Ovary (tissue), 9 donors: ENCODE results near the gene CSTB. TPM values are rescaled to one million over a fixed set of nuclear protein-coding genes. Genes with fewer than 3 reads are reported as not detected.

ENCODE experiments used
- DNase-seq, 5 donors: peaks; one replicate each; pipeline ENCODE4 v3.0.0-alpha.2; 2019 to 2020
- H3K27ac ChIP-seq, 2 donors: fragments of 200-600 bp; one replicate each; pipeline versions ENCODE4 v1.5.1 to v1.8.0; 2019 to 2022
- H3K27me3 ChIP-seq: fragments of 200-600 bp; one replicate; pipeline ENCODE4 v1.8.0; 2022
- H3K36me3 ChIP-seq: fragments of 200-600 bp; sonication (generic); one replicate; pipeline ENCODE4 v1.5.1; 2019
- H3K4me1 ChIP-seq: one replicate; pipeline ENCODE4 v1.8.1; 2013; ENCODE audit warnings: mild to moderate bottlenecking, moderate library complexity; ENCODE audit not compliant: insufficient read depth
- H3K4me3 ChIP-seq: fragments of 200-600 bp; sonication (generic); one replicate; pipeline ENCODE4 v1.5.1; 2017
- H3K9me3 ChIP-seq, 2 donors: fragments of 200-600 bp in 1 of 2; sonication (generic) in 1 of 2; one replicate each; pipeline versions ENCODE4 v1.5.1 to v1.8.1; 2013 to 2019; ENCODE audit warnings: mild to moderate bottlenecking in 1 of 2, moderate library complexity in 1 of 2
- EP300 ChIP-seq: sonication (generic); formaldehyde crosslinking; IDR thresholded peaks from one replicate; pipeline ENCODE4 v1.6.1; 2017; ENCODE audit warnings: antibody characterized with exemption
- POLR2A ChIP-seq: fragments of 450-650 bp; IDR thresholded peaks from one replicate; pipeline ENCODE4 v1.6.1; 2017; ENCODE audit warnings: antibody characterized with exemption, mild to moderate bottlenecking, moderate library complexity
- WGBS, 3 donors: extraction: QIAGEN DNeasy Blood & Tissue Kit in 1 of 3; methylation state at CpG; one replicate each; pipeline versions ENCODE4 v1.1.5 to v1.1.7; 2013 to 2017; 5-methylcytosine and 5-hydroxymethylcytosine counted together
- intact Hi-C, 4 donors: fragments of 100-400 bp; cut with DNase I; formaldehyde crosslinking; loops; one replicate each; pipeline versions ENCODE4 v1.11.0 to v1.15.1; 2022 to 2023
- polyA plus RNA-seq, 2 donors: library from polyadenylated mRNA; stranded (reverse); fragments of 200-250 nt in 1 of 2; fragments of 350-450 nt in 1 of 2; fragmentation: Illumina TruSeq in 1 of 2; extraction: RNeasy Lipid Tissue Mini Kit (QIAGEN cat#74804) in 1 of 2; gene quantifications; one replicate each; pipeline ENCODE4 v1.2.3, GENCODE V29; 2013 to 2014
- total RNA-seq, 7 donors: library from RNA; depleted of rRNA in 2 of 7; stranded (reverse); fragments of >200 nt in 2 of 7; fragmentation: NEBNext Ultra II Directional in 3 of 7; extraction: Animal tissue kit (Norgen Biotek cat#: 25700) in 3 of 7; gene quantifications; one replicate each; pipeline versions ENCODE4 v1.1.0 to v1.2.4, GENCODE V29; 2016 to 2023
- TF ChIP-seq, protein P1 (sequence below), 3 donors: fragments of 450-650 bp in 2 of 3; fragments of 200-600 bp in 1 of 3; IDR thresholded peaks; one replicate each; pipeline versions ENCODE4 v1.5.1 to v1.8.0; 2016 to 2022; ENCODE audit warnings: antibody characterized with exemption in 3 of 3, mild to moderate bottlenecking in 1 of 3
- donor health status: DM: no; HTN: no; CAD: no; lungs with moderate emphysema.
- donor health status: DM: no; HTN: no; CAD: no.
- donor health status: Bipolar disorder and iron deficiency.
- donor health status: DM: yes; HTN: yes; CAD: no.
- donor health status: DM: no; HTN: no; CAD: no.
- donor health status: DM: yes; HTN: yes; CAD: no.

The CSTB gene
- total and polyA plus RNA-seq, 9 donors = 7.2 to 81.8 (median 37.4) TPM

DNA sequence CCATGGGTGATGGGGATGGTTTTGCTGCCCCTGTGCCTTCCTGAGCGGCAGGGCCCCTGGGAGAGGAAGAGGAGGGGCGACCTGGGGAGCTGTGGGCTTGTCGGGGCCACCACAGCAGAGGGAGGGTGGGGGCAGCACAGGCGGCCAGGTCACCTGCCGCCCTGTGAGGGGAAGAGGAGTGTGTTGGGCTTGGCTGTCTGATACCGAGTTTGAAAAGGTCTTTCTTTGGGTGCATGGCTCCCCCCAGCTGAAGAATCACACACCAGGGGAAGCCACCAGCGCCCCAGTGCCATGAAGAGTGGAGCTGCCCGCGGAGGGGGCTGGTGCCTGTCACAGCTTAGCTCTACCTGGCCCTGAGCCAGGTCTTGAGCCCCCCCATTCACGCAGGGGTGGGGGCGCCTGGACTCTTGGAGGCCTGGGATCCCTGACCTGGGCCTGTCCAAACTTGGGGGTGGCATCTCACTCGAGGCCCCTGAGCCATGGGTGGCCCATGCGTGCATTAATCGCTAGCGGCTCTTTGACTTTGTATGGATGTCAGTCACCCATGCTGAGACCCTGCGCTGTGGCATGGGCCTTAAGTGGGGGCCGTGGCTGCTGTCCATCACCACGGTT, 26.4 kb downstream of the CSTB start:
- TF ChIP-seq EP300 (no peak), POLR2A (no peak)
- TF ChIP-seq, protein P1, sequence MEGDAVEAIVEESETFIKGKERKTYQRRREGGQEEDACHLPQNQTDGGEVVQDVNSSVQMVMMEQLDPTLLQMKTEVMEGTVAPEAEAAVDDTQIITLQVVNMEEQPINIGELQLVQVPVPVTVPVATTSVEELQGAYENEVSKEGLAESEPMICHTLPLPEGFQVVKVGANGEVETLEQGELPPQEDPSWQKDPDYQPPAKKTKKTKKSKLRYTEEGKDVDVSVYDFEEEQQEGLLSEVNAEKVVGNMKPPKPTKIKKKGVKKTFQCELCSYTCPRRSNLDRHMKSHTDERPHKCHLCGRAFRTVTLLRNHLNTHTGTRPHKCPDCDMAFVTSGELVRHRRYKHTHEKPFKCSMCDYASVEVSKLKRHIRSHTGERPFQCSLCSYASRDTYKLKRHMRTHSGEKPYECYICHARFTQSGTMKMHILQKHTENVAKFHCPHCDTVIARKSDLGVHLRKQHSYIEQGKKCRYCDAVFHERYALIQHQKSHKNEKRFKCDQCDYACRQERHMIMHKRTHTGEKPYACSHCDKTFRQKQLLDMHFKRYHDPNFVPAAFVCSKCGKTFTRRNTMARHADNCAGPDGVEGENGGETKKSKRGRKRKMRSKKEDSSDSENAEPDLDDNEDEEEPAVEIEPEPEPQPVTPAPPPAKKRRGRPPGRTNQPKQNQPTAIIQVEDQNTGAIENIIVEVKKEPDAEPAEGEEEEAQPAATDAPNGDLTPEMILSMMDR (IDR thresholded peaks at IDR 0.05) = no peak
- Histone ChIP-seq H3K4me3 (no peak overlapping the region), H3K27ac (no peak overlapping the region), H3K4me1 (peaks cover 1% of the 10 kb centered on the region), H3K36me3 (no peaks in the 10 kb centered on the region), H3K27me3 (no peaks in the 10 kb centered on the region), H3K9me3 (no peaks in the 10 kb centered on the region)
- 84 to 88% (median 86%) methylated on average over 18 of the region's 18 CpGs for WGBS, 3 donors
- DNase-seq = peak in 1 of 5 donors; percentile 36
- intact Hi-C loops = no loop called here

DNA sequence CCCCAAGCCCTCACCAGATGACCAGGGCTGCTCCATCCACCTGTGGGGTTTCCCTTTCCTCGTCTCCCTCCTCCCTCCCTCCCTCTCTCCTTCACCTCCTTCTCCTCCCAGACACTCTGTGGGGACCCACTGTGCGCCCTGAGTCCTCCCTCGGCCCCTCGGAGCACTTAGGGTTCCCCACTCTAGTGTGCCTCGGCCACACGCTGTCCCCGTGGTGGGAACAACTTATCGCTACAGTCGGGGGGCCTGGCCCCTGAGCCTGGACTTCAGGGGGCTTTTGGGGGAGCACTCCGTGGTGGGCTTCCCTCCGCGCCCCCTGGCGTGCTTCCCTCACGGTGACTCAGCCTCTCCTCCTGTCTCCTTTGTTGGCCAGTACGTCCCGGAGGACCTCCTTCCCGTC, 27.5 kb downstream of the CSTB start:
- Histone ChIP-seq H3K36me3 (no peaks in the 10 kb centered on the region), H3K27ac (no peak overlapping the region), H3K4me1 (no peaks in the 10 kb centered on the region), H3K9me3 (no peaks in the 10 kb centered on the region), H3K4me3 (no peak overlapping the region), H3K27me3 (no peaks in the 10 kb centered on the region)
- no peak for DNase-seq
- TF ChIP-seq, protein P1 (IDR thresholded peaks at IDR 0.05) = no peak
- no peak for TF ChIP-seq EP300
- TF ChIP-seq POLR2A = no peak
- WGBS, 3 donors = 88 to 91% (median 90%) methylated on average over 17 of the region's 17 CpGs
- intact Hi-C loops = no loop called here

DNA sequence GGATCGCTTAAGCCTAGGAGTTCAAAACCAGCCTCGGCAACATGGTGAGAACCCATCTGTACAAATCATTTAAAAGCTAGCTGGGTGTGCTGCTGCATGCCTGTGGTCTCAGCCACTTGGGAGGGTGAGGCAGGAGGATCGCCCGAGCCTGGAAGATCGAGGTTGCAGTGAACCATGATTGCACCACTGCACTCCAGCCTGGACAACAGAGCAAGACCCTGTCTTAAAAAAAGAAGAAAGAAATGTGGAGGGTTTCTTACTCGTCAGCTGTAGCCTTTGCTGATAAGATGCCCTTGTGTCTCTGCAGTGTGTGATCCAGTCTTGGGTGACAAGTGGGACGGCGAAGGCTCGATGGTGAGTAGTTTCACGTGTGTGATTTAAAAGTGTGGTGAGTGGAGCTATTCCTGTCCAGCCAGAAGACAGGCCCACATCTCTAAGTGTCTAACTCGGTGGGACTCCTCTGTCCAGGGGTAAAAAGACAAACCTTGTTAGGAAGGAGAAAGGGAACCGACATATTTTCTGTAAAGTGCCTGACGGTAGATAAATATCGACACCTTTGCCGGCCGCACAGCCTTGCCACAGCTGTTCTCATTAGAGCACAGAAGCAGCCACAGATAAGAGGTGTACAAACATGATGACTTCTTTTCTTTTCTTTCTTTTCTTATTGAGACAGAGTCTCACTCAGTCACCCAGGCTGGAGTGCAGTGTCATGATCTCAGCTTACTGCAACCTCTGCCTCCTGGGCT, 30.2 kb downstream of the CSTB start:
- Histone ChIP-seq H3K9me3 (no peaks in the 10 kb centered on the region), H3K4me1 (no peaks in the 10 kb centered on the region), H3K27ac (no peak overlapping the region), H3K27me3 (no peaks in the 10 kb centered on the region), H3K36me3 (no peaks in the 10 kb centered on the region), H3K4me3 (no peak overlapping the region)
- DNase-seq = no peak
- WGBS, 3 donors = 81 to 85% (median 83%) methylated on average over 16 of the region's 16 CpGs
- intact Hi-C loops = no loop called here
- TF ChIP-seq, protein P1 (IDR thresholded peaks at IDR 0.05) = no peak
- no peak for TF ChIP-seq POLR2A

DNA sequence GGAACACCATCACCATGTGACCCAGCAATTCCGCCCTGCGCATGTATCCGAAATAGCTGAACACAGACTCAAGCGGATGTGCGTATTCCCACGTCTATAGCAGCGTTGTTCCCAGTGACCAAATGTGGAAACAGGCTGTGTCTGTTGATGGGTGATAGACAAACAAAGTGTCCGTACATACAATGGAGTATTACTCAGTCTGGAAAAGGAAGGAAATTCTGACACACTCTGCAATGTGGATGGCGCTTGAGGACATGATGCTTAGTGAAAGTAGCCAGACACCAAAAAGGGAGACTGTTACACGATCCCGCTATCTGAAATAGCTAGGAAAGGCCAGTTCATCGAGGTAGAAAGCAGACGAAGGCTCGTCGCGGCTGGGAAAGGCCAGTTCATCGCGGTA, 31.4 kb downstream of the CSTB start:
- H3K9me3 ChIP-seq = no peaks in the 10 kb centered on the region
- H3K4me3 ChIP-seq = no peak overlapping the region
- DNase-seq = no peak
- H3K27me3 ChIP-seq = no peaks in the 10 kb centered on the region
- TF ChIP-seq EP300 (no peak), POLR2A (no peak)
- TF ChIP-seq, protein P1 (IDR thresholded peaks at IDR 0.05) = no peak
- no peak overlapping the region for H3K27ac ChIP-seq
- no peaks in the 10 kb centered on the region for H3K4me1 ChIP-seq
- 92 to 96% (median 96%) methylated on average over 18 of the region's 18 CpGs for WGBS, 3 donors
- intact Hi-C loops = no loop called here
- no peaks in the 10 kb centered on the region for H3K36me3 ChIP-seq
